Measurements from ENCODE around the gene PRR15. TPM values are rescaled to one million over a fixed set of nuclear protein-coding genes. Genes with fewer than 3 reads are reported as not detected.
"Not testable (repeated sequence)": the region's sequence is repeated elsewhere in the genome, so short reads cannot be mapped to it uniquely, and the experiment has no call there.

The PRR15 gene, protein sequence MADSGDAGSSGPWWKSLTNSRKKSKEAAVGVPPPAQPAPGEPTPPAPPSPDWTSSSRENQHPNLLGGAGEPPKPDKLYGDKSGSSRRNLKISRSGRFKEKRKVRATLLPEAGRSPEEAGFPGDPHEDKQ
- under 1 TPM in 3 of 4 donors, not detected in 1; 0.47 to 0.64 (median 0.47) TPM for total RNA-seq

- TF ChIP-seq POLR2AphosphoS5 (IDR thresholded peaks at IDR 0.05): no peak
- no peak for TF ChIP-seq EP300 (IDR thresholded peaks at IDR 0.05)
- TF ChIP-seq CTCF (IDR thresholded peaks at IDR 0.05): no peak
- no peak for TF ChIP-seq POLR2A (IDR thresholded peaks at IDR 0.05)
- no peaks in the 10 kb centered on the region for H3K9me3 ChIP-seq
- peaks cover 71% of the 10 kb centered on the region for H3K27me3 ChIP-seq
- WGBS: 1% methylated on average over 42 of the region's 72 CpGs
- peaks cover 43% of the 10 kb centered on the region for H3K4me1 ChIP-seq
- DNase-seq (ENCODE audit: low spot score in 2 of 2): no peak
- H3K27ac ChIP-seq: no peak within 1 kb of the TSS
- H3K36me3 ChIP-seq: no peaks in the 10 kb centered on the region
- H3K4me3 ChIP-seq: peak within 1 kb of the TSS; percentile 61
Measured at GRCh38 chr7:29563590-29564495, at the start of gene PRR15. TSS of gene PRR15 (plus strand) at chr7:29563835. CDS start at chr7:29566330, 2,495 bp downstream.

GRCh38 chr7:29516491-29516890, 47.1 kb upstream of the PRR15 start:
- TF ChIP-seq POLR2A (IDR thresholded peaks at IDR 0.05) (no peak), EP300 (IDR thresholded peaks at IDR 0.05) (no peak), POLR2AphosphoS5 (IDR thresholded peaks at IDR 0.05) (no peak), CTCF (IDR thresholded peaks at IDR 0.05) (no peak)
- Histone ChIP-seq H3K4me3 (no peak overlapping the region), H3K9me3 (no peaks in the 10 kb centered on the region), H3K27ac (no peak overlapping the region), H3K27me3 (no peaks in the 10 kb centered on the region), H3K36me3 (no peaks in the 10 kb centered on the region), H3K4me1 (no peaks in the 10 kb centered on the region)
- WGBS: 74% methylated on average over 2 of the region's 2 CpGs
- DNase-seq (ENCODE audit: low spot score in 2 of 2): no peak

GRCh38 chr7:29518616-29519015, 45.0 kb upstream of the PRR15 start:
- H3K27ac ChIP-seq: no peak overlapping the region
- H3K9me3 ChIP-seq: no peaks in the 10 kb centered on the region
- H3K4me1 ChIP-seq: no peaks in the 10 kb centered on the region
- H3K27me3 ChIP-seq: no peaks in the 10 kb centered on the region
- no peaks in the 10 kb centered on the region for H3K36me3 ChIP-seq
- no peak for DNase-seq (ENCODE audit: low spot score in 2 of 2)
- H3K4me3 ChIP-seq: no peak overlapping the region
- TF ChIP-seq POLR2A (IDR thresholded peaks at IDR 0.05) (no peak), EP300 (IDR thresholded peaks at IDR 0.05) (no peak), POLR2AphosphoS5 (IDR thresholded peaks at IDR 0.05) (no peak), CTCF (IDR thresholded peaks at IDR 0.05) (no peak)
- 48% methylated on average over 1 of the region's 1 CpG for WGBS

DNA sequence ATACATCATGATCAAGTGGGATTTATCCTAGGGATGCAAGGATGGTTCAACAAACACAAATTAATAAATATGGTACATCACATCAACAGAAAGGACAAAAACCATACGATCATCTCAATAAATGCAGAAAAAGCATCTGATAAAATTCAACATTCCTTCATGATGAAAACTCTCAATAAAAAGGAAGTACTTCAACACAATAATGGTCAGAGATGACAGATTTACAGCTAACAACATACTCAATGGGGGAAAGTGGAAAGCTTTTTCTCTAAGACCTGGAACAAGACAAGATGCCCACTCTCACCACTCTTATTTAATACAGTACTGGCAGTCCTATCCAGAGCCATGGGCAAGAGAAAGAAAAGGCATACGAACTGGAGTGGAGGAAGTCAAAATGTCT, 39.9 kb upstream of the PRR15 start:
- no peaks in the 10 kb centered on the region for H3K9me3 ChIP-seq
- no peaks in the 10 kb centered on the region for H3K4me1 ChIP-seq
- H3K4me3 ChIP-seq: no peak overlapping the region
- no peak for DNase-seq (ENCODE audit: low spot score in 2 of 2)
- TF ChIP-seq CTCF (IDR thresholded peaks at IDR 0.05): no peak
- TF ChIP-seq POLR2A (IDR thresholded peaks at IDR 0.05): no peak
- no peak for TF ChIP-seq POLR2AphosphoS5 (IDR thresholded peaks at IDR 0.05)
- no peaks in the 10 kb centered on the region for H3K27me3 ChIP-seq
- 83% methylated on average over 2 of the region's 2 CpGs for WGBS
- no peaks in the 10 kb centered on the region for H3K36me3 ChIP-seq
- no peak overlapping the region for H3K27ac ChIP-seq

- Histone ChIP-seq H3K9me3 (no peaks in the 10 kb centered on the region), H3K4me3 (no peak overlapping the region), H3K27me3 (no peaks in the 10 kb centered on the region), H3K36me3 (no peaks in the 10 kb centered on the region), H3K4me1 (no peaks in the 10 kb centered on the region), H3K27ac (no peak overlapping the region)
- 61% methylated on average over 4 of the region's 4 CpGs for WGBS
- TF ChIP-seq POLR2A (IDR thresholded peaks at IDR 0.05) (no peak), EP300 (IDR thresholded peaks at IDR 0.05) (no peak), POLR2AphosphoS5 (IDR thresholded peaks at IDR 0.05) (no peak), CTCF (IDR thresholded peaks at IDR 0.05) (no peak)
- no peak for DNase-seq (ENCODE audit: low spot score in 2 of 2)
Measured at GRCh38 chr7:29527505-29528108, 36.0 kb upstream of the PRR15 start.

DNA sequence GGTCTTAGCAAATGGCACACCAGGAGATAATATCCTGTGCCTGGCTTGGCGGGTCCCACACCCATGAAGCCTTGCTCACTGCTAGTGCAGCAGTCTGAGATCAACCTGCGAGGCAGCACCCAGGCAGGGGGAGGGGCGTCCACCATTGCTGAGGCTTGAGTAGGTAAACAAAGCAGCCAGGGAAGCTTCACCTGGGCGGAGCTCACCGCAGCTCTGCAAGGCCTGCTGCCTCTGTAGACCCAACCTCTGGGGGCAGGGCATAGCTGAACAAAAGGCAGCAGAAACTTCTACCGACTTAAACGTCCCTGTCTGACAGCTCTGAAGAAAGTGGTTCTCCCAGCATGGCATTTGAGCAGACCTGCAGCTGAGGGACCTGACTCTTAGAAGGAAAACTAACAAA, 35.1 kb upstream of the PRR15 start:
- DNase-seq (ENCODE audit: low spot score in 2 of 2); H3K36me3 ChIP-seq; H3K4me1 ChIP-seq; H3K27ac ChIP-seq; H3K9me3 ChIP-seq; H3K27me3 ChIP-seq; H3K4me3 ChIP-seq: not testable (repeated sequence)
- 83% methylated on average over 7 of the region's 7 CpGs for WGBS
